HL-60 (cell line): ENCODE results near the gene DIP2C.

Experiments used
- DNase-seq, 2 experiments: peaks; one replicate each; pipeline ENCODE4 v3.0.0-alpha.2; 2010 to 2020; ENCODE audit warnings: low read depth in 1 of 2, low spot score in 1 of 2
- H3K27ac ChIP-seq: fragments of 250-450 bp; sonication (Bioruptor Pico); replicated peaks from 2 replicates; pipeline ENCODE4 v1.5.1; 2020; ENCODE audit warnings: mild to moderate bottlenecking, moderate library complexity
- H3K27me3 ChIP-seq: fragments of 250-450 bp; sonication (Bioruptor Pico); 2 replicates; pipeline ENCODE4 v1.5.1; 2021; ENCODE audit warnings: mild to moderate bottlenecking, moderate library complexity; ENCODE audit not compliant: insufficient read depth, poor library complexity, severe bottlenecking
- H3K4me3 ChIP-seq: replicated peaks from 2 replicates; pipeline ENCODE4 v1.5.1; 2011; ENCODE audit warnings: mild to moderate bottlenecking, control low read depth, low read length; ENCODE audit not compliant: insufficient read depth
- CTCF ChIP-seq: IDR thresholded peaks from one replicate; pipeline ENCODE4 v1.5.1; 2011; ENCODE audit warnings: low read length, control low read depth, inconsistent platforms; ENCODE audit not compliant: insufficient read depth
- GABPA ChIP-seq: IDR thresholded peaks from 2 replicates; pipeline ENCODE4 v1.6.1; 2012; ENCODE audit warnings: low read depth
- POLR2AphosphoS5 ChIP-seq: IDR thresholded peaks from 2 replicates; pipeline ENCODE4 v1.6.1; 2012; ENCODE audit warnings: low read depth
- SPI1 ChIP-seq: IDR thresholded peaks from 2 replicates; pipeline ENCODE4 v1.6.1; 2012; ENCODE audit warnings: low read depth, mild to moderate bottlenecking, borderline replicate concordance
- TF ChIP-seq, protein P1 (sequence below): IDR thresholded peaks from 2 replicates; pipeline ENCODE4 v1.6.1; 2012; ENCODE audit warnings: low read depth; ENCODE audit not compliant: insufficient replicate concordance

DIP2C gene

DNA sequence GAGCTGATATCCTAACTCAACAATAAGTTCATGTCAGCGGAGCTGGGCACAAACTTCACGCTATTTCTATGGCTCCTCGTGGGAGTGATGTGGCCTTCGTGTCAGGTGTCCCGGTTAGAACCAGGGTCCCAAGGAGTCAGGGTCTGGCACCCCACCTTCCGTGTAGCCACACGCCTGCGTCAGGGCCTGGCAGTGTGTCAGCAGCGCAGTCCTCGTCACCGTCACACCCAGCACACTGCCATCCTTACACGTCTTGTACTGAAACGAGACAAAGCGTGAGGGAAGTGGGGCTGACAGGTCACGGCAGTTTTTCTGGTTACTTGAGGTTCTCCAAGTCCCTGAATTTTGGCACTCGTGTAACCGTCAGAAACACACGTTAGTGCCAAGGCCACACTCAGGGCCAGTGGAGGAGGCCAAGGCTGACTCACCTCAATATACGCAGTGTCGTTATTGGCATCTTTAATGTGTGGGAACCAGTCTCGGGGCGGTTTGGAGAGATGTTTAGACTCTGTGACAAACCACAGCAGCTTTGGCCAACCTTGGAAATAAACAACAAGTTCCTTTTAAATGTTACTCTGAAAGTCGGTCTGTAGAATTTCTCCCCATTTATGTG lies 299.5 kb downstream of the DIP2C start:
- no peak for DNase-seq
- no peak overlapping the region for H3K4me3 ChIP-seq
- no peak overlapping the region for H3K27ac ChIP-seq
- no peaks in the 10 kb centered on the region for H3K27me3 ChIP-seq
- TF ChIP-seq CTCF (no peak), SPI1 (no peak), GABPA (no peak), POLR2AphosphoS5 (no peak)
- TF ChIP-seq, protein P1, sequence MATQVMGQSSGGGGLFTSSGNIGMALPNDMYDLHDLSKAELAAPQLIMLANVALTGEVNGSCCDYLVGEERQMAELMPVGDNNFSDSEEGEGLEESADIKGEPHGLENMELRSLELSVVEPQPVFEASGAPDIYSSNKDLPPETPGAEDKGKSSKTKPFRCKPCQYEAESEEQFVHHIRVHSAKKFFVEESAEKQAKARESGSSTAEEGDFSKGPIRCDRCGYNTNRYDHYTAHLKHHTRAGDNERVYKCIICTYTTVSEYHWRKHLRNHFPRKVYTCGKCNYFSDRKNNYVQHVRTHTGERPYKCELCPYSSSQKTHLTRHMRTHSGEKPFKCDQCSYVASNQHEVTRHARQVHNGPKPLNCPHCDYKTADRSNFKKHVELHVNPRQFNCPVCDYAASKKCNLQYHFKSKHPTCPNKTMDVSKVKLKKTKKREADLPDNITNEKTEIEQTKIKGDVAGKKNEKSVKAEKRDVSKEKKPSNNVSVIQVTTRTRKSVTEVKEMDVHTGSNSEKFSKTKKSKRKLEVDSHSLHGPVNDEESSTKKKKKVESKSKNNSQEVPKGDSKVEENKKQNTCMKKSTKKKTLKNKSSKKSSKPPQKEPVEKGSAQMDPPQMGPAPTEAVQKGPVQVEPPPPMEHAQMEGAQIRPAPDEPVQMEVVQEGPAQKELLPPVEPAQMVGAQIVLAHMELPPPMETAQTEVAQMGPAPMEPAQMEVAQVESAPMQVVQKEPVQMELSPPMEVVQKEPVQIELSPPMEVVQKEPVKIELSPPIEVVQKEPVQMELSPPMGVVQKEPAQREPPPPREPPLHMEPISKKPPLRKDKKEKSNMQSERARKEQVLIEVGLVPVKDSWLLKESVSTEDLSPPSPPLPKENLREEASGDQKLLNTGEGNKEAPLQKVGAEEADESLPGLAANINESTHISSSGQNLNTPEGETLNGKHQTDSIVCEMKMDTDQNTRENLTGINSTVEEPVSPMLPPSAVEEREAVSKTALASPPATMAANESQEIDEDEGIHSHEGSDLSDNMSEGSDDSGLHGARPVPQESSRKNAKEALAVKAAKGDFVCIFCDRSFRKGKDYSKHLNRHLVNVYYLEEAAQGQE = no peak

GRCh38 chr10:389261-389790 lies 300.1 kb downstream of the DIP2C start:
- DNase-seq = no peak
- TF ChIP-seq POLR2AphosphoS5 (no peak), GABPA (no peak), CTCF (no peak), SPI1 (no peak)
- TF ChIP-seq, protein P1 = no peak
- H3K4me3 ChIP-seq = no peak overlapping the region
- H3K27ac ChIP-seq = no peak overlapping the region
- no peaks in the 10 kb centered on the region for H3K27me3 ChIP-seq

DNA sequence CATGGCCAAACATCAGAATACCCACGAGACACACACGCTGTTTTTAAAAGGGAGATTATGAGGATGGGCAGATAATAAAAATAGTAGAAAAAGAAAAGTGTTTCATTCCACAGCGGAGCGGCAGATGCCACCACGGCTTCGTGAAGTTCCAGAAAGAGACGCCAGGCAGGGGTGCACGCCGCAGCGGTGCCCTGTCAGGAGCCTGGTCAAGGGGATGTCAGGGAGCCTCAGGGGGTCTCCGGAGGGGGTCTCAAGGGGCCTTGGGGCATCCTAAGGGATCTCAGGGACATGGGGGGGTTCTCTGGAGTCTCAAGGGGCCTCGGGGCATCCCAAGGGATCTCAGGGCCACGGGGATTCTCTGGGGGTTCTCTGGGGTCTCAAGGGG lies 300.8 kb downstream of the DIP2C start:
- H3K27me3 ChIP-seq = no peaks in the 10 kb centered on the region
- H3K4me3 ChIP-seq = no peak overlapping the region
- H3K27ac ChIP-seq = no peak overlapping the region
- DNase-seq = no peak
- TF ChIP-seq POLR2AphosphoS5 = no peak
- TF ChIP-seq GABPA = no peak
- TF ChIP-seq CTCF = no peak
- no peak for TF ChIP-seq SPI1
- TF ChIP-seq, protein P1 = no peak
